ENCODE data around the gene RAD51D.

- TF ChIP-seq, protein P1, sequence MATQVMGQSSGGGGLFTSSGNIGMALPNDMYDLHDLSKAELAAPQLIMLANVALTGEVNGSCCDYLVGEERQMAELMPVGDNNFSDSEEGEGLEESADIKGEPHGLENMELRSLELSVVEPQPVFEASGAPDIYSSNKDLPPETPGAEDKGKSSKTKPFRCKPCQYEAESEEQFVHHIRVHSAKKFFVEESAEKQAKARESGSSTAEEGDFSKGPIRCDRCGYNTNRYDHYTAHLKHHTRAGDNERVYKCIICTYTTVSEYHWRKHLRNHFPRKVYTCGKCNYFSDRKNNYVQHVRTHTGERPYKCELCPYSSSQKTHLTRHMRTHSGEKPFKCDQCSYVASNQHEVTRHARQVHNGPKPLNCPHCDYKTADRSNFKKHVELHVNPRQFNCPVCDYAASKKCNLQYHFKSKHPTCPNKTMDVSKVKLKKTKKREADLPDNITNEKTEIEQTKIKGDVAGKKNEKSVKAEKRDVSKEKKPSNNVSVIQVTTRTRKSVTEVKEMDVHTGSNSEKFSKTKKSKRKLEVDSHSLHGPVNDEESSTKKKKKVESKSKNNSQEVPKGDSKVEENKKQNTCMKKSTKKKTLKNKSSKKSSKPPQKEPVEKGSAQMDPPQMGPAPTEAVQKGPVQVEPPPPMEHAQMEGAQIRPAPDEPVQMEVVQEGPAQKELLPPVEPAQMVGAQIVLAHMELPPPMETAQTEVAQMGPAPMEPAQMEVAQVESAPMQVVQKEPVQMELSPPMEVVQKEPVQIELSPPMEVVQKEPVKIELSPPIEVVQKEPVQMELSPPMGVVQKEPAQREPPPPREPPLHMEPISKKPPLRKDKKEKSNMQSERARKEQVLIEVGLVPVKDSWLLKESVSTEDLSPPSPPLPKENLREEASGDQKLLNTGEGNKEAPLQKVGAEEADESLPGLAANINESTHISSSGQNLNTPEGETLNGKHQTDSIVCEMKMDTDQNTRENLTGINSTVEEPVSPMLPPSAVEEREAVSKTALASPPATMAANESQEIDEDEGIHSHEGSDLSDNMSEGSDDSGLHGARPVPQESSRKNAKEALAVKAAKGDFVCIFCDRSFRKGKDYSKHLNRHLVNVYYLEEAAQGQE (IDR thresholded peaks at IDR 0.05; ENCODE audit: low read depth, low read length), result no peak
- no peak for TF ChIP-seq EP300 (IDR thresholded peaks at IDR 0.05; ENCODE audit: borderline replicate concordance in 1 of 2, low read depth in 1 of 2, low read length in 1 of 2)
- TF ChIP-seq CTCF (IDR thresholded peaks at IDR 0.05), result no peak
- no peak for TF ChIP-seq MXI1 (IDR thresholded peaks at IDR 0.05; ENCODE audit: low read depth, low read length)
- TF ChIP-seq GABPA (IDR thresholded peaks at IDR 0.05; ENCODE audit: low read depth), result no peak
- no peak for TF ChIP-seq POLR2AphosphoS5 (IDR thresholded peaks at IDR 0.05; ENCODE audit: low read depth, low read length)
- TF ChIP-seq, protein P2, sequence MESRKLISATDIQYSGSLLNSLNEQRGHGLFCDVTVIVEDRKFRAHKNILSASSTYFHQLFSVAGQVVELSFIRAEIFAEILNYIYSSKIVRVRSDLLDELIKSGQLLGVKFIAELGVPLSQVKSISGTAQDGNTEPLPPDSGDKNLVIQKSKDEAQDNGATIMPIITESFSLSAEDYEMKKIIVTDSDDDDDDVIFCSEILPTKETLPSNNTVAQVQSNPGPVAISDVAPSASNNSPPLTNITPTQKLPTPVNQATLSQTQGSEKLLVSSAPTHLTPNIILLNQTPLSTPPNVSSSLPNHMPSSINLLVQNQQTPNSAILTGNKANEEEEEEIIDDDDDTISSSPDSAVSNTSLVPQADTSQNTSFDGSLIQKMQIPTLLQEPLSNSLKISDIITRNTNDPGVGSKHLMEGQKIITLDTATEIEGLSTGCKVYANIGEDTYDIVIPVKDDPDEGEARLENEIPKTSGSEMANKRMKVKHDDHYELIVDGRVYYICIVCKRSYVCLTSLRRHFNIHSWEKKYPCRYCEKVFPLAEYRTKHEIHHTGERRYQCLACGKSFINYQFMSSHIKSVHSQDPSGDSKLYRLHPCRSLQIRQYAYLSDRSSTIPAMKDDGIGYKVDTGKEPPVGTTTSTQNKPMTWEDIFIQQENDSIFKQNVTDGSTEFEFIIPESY (IDR thresholded peaks at IDR 0.05; ENCODE audit: borderline replicate concordance, low read depth), result no peak
- TF ChIP-seq EZH2phosphoT487 (IDR thresholded peaks at IDR 0.05; ENCODE audit: borderline replicate concordance, low read depth), result no peak
- TF ChIP-seq RAD21 (IDR thresholded peaks at IDR 0.05; ENCODE audit: low read length), result no peak
Measured at GRCh38 chr17:35147375-35147905, 27.8 kb upstream of the RAD51D start, which contains the start of gene UNC45B.
